ENCODE results near the gene TBC1D24. TPM values are rescaled to one million over a fixed set of nuclear protein-coding genes. Genes with fewer than 3 reads are reported as not detected.
A peak's percentile ranks its signal among the peaks of the same experiment; 100 is the strongest.
"Not testable (repeated sequence)": the region's sequence is repeated elsewhere in the genome, so short reads cannot be mapped to it uniquely, and the experiment has no call there.

TBC1D24 gene
- total and polyA plus RNA-seq, 8 donors, result 10.8 to 23.7 (median 18.2) TPM

- no peak for FAIRE-seq
- no peak for TF ChIP-seq CTCF (IDR thresholded peaks at IDR 0.05)
- Histone ChIP-seq H3K27me3 (no peaks in the 10 kb centered on the region), H3K4me1 (peaks cover 0 to 6% (median 6%) of the 10 kb centered on the region in 3 donors), H3K4me3 (no peak overlapping the region), H3K36me3 (no peaks in the 10 kb centered on the region), H3K27ac (no peak overlapping the region), H3K9me3 (no peaks in the 10 kb centered on the region)
- ATAC-seq, result no peak
- intact Hi-C loops (cut with DNase I), result loop anchor here in 2 of 3 donors (10.0 kb wide), 2 partner anchors 63 to 147 kb away; no protein-coding TSS in a partner anchor
- WGBS, 2 donors, result 95 to 96% methylated on average over 6 of the region's 6 CpGs
- DNase-seq, result no peak
Measured at GRCh38 chr16:2432286-2432685, 42.6 kb upstream of the TBC1D24 start.

- H3K36me3 ChIP-seq, result no peaks in the 10 kb centered on the region
- intact Hi-C loops (cut with DNase I), result loop anchor here in 2 of 3 donors (10.0 kb wide), 2 partner anchors 62 to 148 kb away; no protein-coding TSS in a partner anchor
- peaks cover 0 to 6% (median 6%) of the 10 kb centered on the region in 3 donors for H3K4me1 ChIP-seq
- no peak overlapping the region for H3K4me3 ChIP-seq
- TF ChIP-seq CTCF (IDR thresholded peaks at IDR 0.05), result no peak
- no peak for DNase-seq
- no peaks in the 10 kb centered on the region for H3K27me3 ChIP-seq
- no peak overlapping the region for H3K27ac ChIP-seq
- no peaks in the 10 kb centered on the region for H3K9me3 ChIP-seq
- 95% methylated on average over 15 of the region's 15 CpGs for WGBS, 2 donors
- no peak for FAIRE-seq
- no peak for ATAC-seq
Measured at GRCh38 chr16:2432801-2433505, 42.0 kb upstream of the TBC1D24 start.

GRCh38 chr16:2435236-2435635 is 39.7 kb upstream of the TBC1D24 start:
- intact Hi-C loops (cut with DNase I), result loop anchor here in 2 of 3 donors (10.0 kb wide), 2 partner anchors 60 to 150 kb away; no protein-coding TSS in a partner anchor
- H3K27me3 ChIP-seq, DNase-seq, ATAC-seq, H3K27ac ChIP-seq, H3K9me3 ChIP-seq, H3K4me1 ChIP-seq, H3K4me3 ChIP-seq, H3K36me3 ChIP-seq, FAIRE-seq: not testable (repeated sequence)
- WGBS, 2 donors, result 97 to 99% methylated on average over 3 to 4 of the region's 4 CpGs

GRCh38 chr16:2436110-2436509 is 38.8 kb upstream of the TBC1D24 start:
- Histone ChIP-seq H3K36me3 (no peaks in the 10 kb centered on the region), H3K27me3 (no peaks in the 10 kb centered on the region), H3K4me1 (no peaks in the 10 kb centered on the region), H3K9me3 (no peaks in the 10 kb centered on the region), H3K27ac (no peak overlapping the region), H3K4me3 (no peak overlapping the region)
- TF ChIP-seq CTCF (IDR thresholded peaks at IDR 0.05), result no peak
- 88 to 90% methylated on average over 9 of the region's 9 CpGs for WGBS, 2 donors
- ATAC-seq (no peak), FAIRE-seq (no peak), DNase-seq (peak in 1 of 6 donors; percentile 29)
- intact Hi-C loops (cut with DNase I), result loop anchor here in 2 of 3 donors (2.0 to 10.0 kb wide), 3 partner anchors 59 to 151 kb away; no protein-coding TSS in a partner anchor

- intact Hi-C loops (cut with DNase I), result loop anchor here in 2 of 3 donors (2.0 to 10.0 kb wide), 3 partner anchors 58 to 152 kb away; no protein-coding TSS in a partner anchor
- Histone ChIP-seq H3K27ac (no peak overlapping the region), H3K4me1 (no peaks in the 10 kb centered on the region), H3K9me3 (no peaks in the 10 kb centered on the region), H3K4me3 (no peak overlapping the region), H3K36me3 (no peaks in the 10 kb centered on the region), H3K27me3 (no peaks in the 10 kb centered on the region)
- FAIRE-seq (no peak), ATAC-seq (no peak), DNase-seq (peak in 1 of 6 donors; percentile 65)
- WGBS, 2 donors, result 95 to 96% methylated on average over 24 of the region's 24 CpGs
- no peak for TF ChIP-seq CTCF (IDR thresholded peaks at IDR 0.05)
Measured at GRCh38 chr16:2437032-2437790, 37.7 kb upstream of the TBC1D24 start.
